Upper lobe of left lung (tissue), 4 donors: Measurements from ENCODE around the gene JARID2.

ENCODE experiments used
- CTCF ChIP-seq, 6 experiments: fragments of 450-650 bp in 4 of 6; fragments of 200-600 bp in 2 of 6; sonication (generic) in 2 of 6; IDR thresholded peaks; one replicate each; pipeline ENCODE4 v1.5.1; 2016 to 2019; ENCODE audit warnings: antibody characterized with exemption in 6 of 6
- POLR2A ChIP-seq, 4 donors: fragments of 450-650 bp; IDR thresholded peaks; one replicate each; pipeline ENCODE4 v1.5.1; 2016 to 2017; ENCODE audit warnings: antibody characterized with exemption in 4 of 4, mild to moderate bottlenecking in 2 of 4

GRCh38 chr6:15491255-15491985, 245.6 kb downstream of the JARID2 start:
- TF ChIP-seq CTCF (IDR thresholded peaks at IDR 0.05): peak; percentile 60 to 85 (median 76)
- TF ChIP-seq POLR2A (IDR thresholded peaks at IDR 0.05): no peak
